Ovary (tissue), 9 donors: Measurements from ENCODE around the gene CLCNKB. TPM values are rescaled to one million over a fixed set of nuclear protein-coding genes. Genes with fewer than 3 reads are reported as not detected.
"Not testable (repeated sequence)": the region's sequence is repeated elsewhere in the genome, so short reads cannot be mapped to it uniquely, and the experiment has no call there.

Experiments used
- DNase-seq, 5 donors: peaks; one replicate each; pipeline ENCODE4 v3.0.0-alpha.2; 2019 to 2020
- H3K27ac ChIP-seq, 2 donors: fragments of 200-600 bp; one replicate each; pipeline versions ENCODE4 v1.5.1 to v1.8.0; 2019 to 2022
- H3K27me3 ChIP-seq: fragments of 200-600 bp; one replicate; pipeline ENCODE4 v1.8.0; 2022
- H3K36me3 ChIP-seq: fragments of 200-600 bp; sonication (generic); one replicate; pipeline ENCODE4 v1.5.1; 2019
- H3K4me1 ChIP-seq: one replicate; pipeline ENCODE4 v1.8.1; 2013; ENCODE audit warnings: mild to moderate bottlenecking, moderate library complexity; ENCODE audit not compliant: insufficient read depth
- H3K4me3 ChIP-seq: fragments of 200-600 bp; sonication (generic); one replicate; pipeline ENCODE4 v1.5.1; 2017
- H3K9me3 ChIP-seq, 2 donors: fragments of 200-600 bp in 1 of 2; sonication (generic) in 1 of 2; one replicate each; pipeline versions ENCODE4 v1.5.1 to v1.8.1; 2013 to 2019; ENCODE audit warnings: mild to moderate bottlenecking in 1 of 2, moderate library complexity in 1 of 2
- EP300 ChIP-seq: sonication (generic); formaldehyde crosslinking; IDR thresholded peaks from one replicate; pipeline ENCODE4 v1.6.1; 2017; ENCODE audit warnings: antibody characterized with exemption
- POLR2A ChIP-seq: fragments of 450-650 bp; IDR thresholded peaks from one replicate; pipeline ENCODE4 v1.6.1; 2017; ENCODE audit warnings: antibody characterized with exemption, mild to moderate bottlenecking, moderate library complexity
- WGBS, 3 donors: extraction: QIAGEN DNeasy Blood & Tissue Kit in 1 of 3; methylation state at CpG; one replicate each; pipeline versions ENCODE4 v1.1.5 to v1.1.7; 2013 to 2017; 5-methylcytosine and 5-hydroxymethylcytosine counted together
- intact Hi-C, 4 donors: fragments of 100-400 bp; cut with DNase I; formaldehyde crosslinking; loops; one replicate each; pipeline versions ENCODE4 v1.11.0 to v1.15.1; 2022 to 2023
- polyA plus RNA-seq, 2 donors: library from polyadenylated mRNA; stranded (reverse); fragments of 200-250 nt in 1 of 2; fragments of 350-450 nt in 1 of 2; fragmentation: Illumina TruSeq in 1 of 2; extraction: RNeasy Lipid Tissue Mini Kit (QIAGEN cat#74804) in 1 of 2; gene quantifications; one replicate each; pipeline ENCODE4 v1.2.3, GENCODE V29; 2013 to 2014
- total RNA-seq, 7 donors: library from RNA; depleted of rRNA in 2 of 7; stranded (reverse); fragments of >200 nt in 2 of 7; fragmentation: NEBNext Ultra II Directional in 3 of 7; extraction: Animal tissue kit (Norgen Biotek cat#: 25700) in 3 of 7; gene quantifications; one replicate each; pipeline versions ENCODE4 v1.1.0 to v1.2.4, GENCODE V29; 2016 to 2023
- TF ChIP-seq, protein P1 (sequence below), 3 donors: fragments of 450-650 bp in 2 of 3; fragments of 200-600 bp in 1 of 3; IDR thresholded peaks; one replicate each; pipeline versions ENCODE4 v1.5.1 to v1.8.0; 2016 to 2022; ENCODE audit warnings: antibody characterized with exemption in 3 of 3, mild to moderate bottlenecking in 1 of 3
- donor health status: DM: no; HTN: no; CAD: no; lungs with moderate emphysema.
- donor health status: DM: no; HTN: no; CAD: no.
- donor health status: Bipolar disorder and iron deficiency.
- donor health status: DM: yes; HTN: yes; CAD: no.
- donor health status: DM: no; HTN: no; CAD: no.
- donor health status: DM: yes; HTN: yes; CAD: no.

CLCNKB gene
- total and polyA plus RNA-seq, 9 donors = 0.18 to 8.2 (median 1.3) TPM; not detected in 1

DNA sequence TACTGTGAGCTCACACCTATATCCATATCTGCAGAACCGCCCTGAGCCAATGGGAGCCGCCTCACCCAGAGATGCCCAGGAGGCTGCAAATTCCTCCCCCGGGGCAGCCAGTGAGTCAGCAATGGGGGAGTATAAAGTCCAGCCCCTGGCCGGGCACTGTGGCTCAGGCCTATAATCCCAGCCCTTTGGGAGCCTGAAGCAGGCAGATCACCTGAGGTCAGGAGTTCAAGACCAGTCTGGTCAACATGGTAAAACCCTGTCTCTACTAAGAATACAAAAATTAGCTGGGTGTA is 5.0 kb upstream of the CLCNKB start:
- WGBS, 3 donors = 63 to 71% (median 71%) methylated on average over 4 of the region's 4 CpGs
- no peak for DNase-seq
- TF ChIP-seq EP300 (no peak), POLR2A (no peak)
- TF ChIP-seq, protein P1, sequence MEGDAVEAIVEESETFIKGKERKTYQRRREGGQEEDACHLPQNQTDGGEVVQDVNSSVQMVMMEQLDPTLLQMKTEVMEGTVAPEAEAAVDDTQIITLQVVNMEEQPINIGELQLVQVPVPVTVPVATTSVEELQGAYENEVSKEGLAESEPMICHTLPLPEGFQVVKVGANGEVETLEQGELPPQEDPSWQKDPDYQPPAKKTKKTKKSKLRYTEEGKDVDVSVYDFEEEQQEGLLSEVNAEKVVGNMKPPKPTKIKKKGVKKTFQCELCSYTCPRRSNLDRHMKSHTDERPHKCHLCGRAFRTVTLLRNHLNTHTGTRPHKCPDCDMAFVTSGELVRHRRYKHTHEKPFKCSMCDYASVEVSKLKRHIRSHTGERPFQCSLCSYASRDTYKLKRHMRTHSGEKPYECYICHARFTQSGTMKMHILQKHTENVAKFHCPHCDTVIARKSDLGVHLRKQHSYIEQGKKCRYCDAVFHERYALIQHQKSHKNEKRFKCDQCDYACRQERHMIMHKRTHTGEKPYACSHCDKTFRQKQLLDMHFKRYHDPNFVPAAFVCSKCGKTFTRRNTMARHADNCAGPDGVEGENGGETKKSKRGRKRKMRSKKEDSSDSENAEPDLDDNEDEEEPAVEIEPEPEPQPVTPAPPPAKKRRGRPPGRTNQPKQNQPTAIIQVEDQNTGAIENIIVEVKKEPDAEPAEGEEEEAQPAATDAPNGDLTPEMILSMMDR (IDR thresholded peaks at IDR 0.05) = no peak
- intact Hi-C loops = no loop called here
- Histone ChIP-seq H3K4me1 (no peaks in the 10 kb centered on the region), H3K9me3 (no peaks in the 10 kb centered on the region), H3K27ac (no peak overlapping the region), H3K27me3 (no peaks in the 10 kb centered on the region), H3K36me3 (no peaks in the 10 kb centered on the region), H3K4me3 (no peak overlapping the region)

DNA sequence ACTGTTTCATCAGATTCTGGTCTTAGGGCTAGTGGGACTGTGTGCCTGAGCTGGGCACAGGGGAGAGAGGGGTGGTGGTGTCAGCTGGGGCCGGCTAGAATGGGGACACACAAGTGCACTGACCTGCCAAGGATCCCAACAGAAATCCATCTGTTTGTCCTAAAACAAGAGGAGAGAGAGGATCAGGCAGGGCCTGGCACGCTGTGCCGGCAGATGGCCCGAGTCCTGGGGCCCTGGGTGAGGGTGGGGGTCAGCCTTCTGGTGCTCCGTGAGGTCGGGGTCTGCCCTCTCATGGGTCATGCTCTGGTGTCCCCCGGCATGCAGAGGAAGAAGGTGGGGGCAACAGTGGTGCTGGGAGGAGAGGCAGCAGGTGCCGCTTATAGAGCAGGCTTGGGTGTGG is 3.7 kb upstream of the CLCNKB start:
- H3K4me1 ChIP-seq, H3K27ac ChIP-seq, H3K4me3 ChIP-seq, DNase-seq, H3K9me3 ChIP-seq, H3K36me3 ChIP-seq, H3K27me3 ChIP-seq, intact Hi-C loops: not testable (repeated sequence)
- WGBS, 3 donors = 58 to 70% (median 60%) methylated on average over 7 to 8 of the region's 8 CpGs

DNA sequence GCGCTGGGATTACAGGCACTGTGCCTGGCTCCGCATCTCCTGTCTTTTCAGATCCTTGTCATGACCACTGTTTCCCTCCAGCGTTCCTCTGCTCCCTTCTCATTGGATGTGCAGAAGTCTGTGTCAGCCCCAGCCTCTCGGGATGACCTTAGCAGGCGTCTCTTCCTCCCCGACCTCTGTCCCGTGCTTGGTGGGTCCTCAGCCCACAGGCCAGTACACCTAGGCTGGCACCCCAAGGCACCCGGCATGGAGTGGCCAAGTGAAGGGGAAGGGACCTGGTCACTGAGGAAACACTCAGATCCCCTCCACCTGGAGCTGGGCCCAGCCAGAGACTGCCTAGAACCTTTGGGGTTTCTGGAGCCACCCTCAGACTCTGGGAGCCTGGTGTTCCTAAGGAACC is 2.4 kb upstream of the CLCNKB start:
- no peak overlapping the region for H3K4me3 ChIP-seq
- 68 to 88% (median 73%) methylated on average over 8 of the region's 8 CpGs for WGBS, 3 donors

DNA sequence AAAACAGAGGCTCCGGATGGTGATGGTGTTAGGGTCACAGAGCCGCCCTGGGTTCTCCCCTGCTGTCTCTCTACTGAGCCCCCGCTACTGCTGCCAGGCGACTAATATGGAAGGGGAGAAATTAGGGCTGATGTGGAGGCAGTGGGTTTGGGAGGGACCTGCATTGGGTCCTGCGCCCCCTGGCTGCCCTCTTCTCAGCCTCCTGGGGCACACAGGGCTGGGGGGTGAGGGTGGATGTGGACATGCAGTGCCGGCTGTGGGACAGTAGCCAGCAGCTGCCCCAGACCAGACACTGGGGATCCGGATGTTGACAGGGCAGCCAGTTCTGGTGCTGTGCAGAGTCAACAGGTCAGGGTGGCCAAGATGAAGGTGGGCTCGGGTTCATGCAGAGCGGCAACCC is 1.5 kb upstream of the CLCNKB start:
- Histone ChIP-seq H3K9me3 (no peaks in the 10 kb centered on the region), H3K36me3 (no peaks in the 10 kb centered on the region), H3K4me1 (no peaks in the 10 kb centered on the region), H3K27me3 (no peaks in the 10 kb centered on the region), H3K27ac (no peak overlapping the region), H3K4me3 (no peak overlapping the region)
- intact Hi-C loops = no loop called here
- WGBS, 3 donors = 84 to 94% (median 88%) methylated on average over 8 to 9 of the region's 9 CpGs
- no peak for DNase-seq
- TF ChIP-seq, protein P1 (IDR thresholded peaks at IDR 0.05) = no peak
- TF ChIP-seq EP300 (no peak), POLR2A (no peak)

More for the DNA sequence above, 2.4 kb upstream of the CLCNKB start:
- DNase-seq = no peak
- H3K4me1 ChIP-seq = no peaks in the 10 kb centered on the region
- TF ChIP-seq, protein P1 (IDR thresholded peaks at IDR 0.05) = no peak
- no peak for TF ChIP-seq POLR2A
- no peak for TF ChIP-seq EP300
- no peaks in the 10 kb centered on the region for H3K27me3 ChIP-seq
- H3K9me3 ChIP-seq = no peaks in the 10 kb centered on the region
- H3K27ac ChIP-seq = no peak overlapping the region
- intact Hi-C loops = no loop called here
- H3K36me3 ChIP-seq = no peaks in the 10 kb centered on the region

DNA sequence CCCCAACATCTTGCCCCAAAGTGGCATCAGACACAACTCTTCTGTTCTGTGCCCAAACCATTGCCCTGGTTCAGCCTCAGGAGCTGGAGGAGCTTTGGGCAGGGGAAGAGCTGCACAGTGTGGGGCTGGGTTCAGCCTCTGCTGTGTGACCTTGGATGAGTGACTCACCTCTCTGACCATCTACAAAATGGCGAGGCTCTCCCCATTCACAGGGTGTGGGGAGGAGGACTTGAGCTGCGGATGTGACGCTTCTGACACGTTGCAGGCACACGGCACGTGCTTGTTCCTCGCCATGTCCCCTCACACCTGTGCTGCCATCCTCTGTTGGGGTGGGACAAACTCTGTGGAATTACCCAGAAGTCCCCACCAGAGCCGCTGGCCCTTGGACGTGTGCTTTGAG is 928 bp upstream of the CLCNKB start:
- H3K27me3 ChIP-seq, intact Hi-C loops, H3K27ac ChIP-seq: not testable (repeated sequence)

DNA sequence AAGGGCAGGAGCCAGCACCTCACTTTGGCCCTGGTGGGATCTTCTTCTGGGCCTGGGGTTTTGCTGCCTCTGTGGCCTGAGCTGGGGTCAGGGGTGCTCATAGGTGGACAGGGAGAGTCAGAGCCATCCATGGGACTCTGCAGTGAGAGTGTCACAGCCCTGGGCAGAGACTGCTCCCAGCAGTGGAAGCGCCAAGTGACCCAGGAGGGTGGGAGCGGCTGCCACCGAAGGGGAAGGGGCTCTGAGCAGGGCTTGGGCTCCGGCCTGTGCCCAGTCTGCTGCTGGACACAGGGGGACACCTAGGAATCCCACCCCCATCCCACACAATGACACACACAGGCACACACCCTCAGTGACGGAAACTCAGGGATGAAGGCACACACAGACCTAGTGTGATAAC is 368 bp downstream of the CLCNKB start:
- peak overlapping the region in 1 of 2 donors; percentile 71 for H3K27ac ChIP-seq
- WGBS, 3 donors = 92 to 97% (median 92%) methylated on average over 5 of the region's 5 CpGs
- intact Hi-C loops = no loop called here

More for the DNA sequence above, 928 bp upstream of the CLCNKB start:
- H3K36me3 ChIP-seq, DNase-seq, H3K9me3 ChIP-seq, H3K4me1 ChIP-seq, H3K4me3 ChIP-seq: not testable (repeated sequence)
- 79 to 82% (median 80%) methylated on average over 9 of the region's 9 CpGs for WGBS, 3 donors

More for the DNA sequence above, 368 bp downstream of the CLCNKB start:
- H3K36me3 ChIP-seq = no peaks in the 10 kb centered on the region
- H3K4me1 ChIP-seq = peaks cover 2% of the 10 kb centered on the region
- no peaks in the 10 kb centered on the region for H3K27me3 ChIP-seq
- TF ChIP-seq EP300 = no peak
- no peak for TF ChIP-seq POLR2A
- TF ChIP-seq, protein P1 (IDR thresholded peaks at IDR 0.05) = no peak
- no peaks in the 10 kb centered on the region for H3K9me3 ChIP-seq
- H3K4me3 ChIP-seq = no peak overlapping the region
- peak in 1 of 5 donors; percentile 44 for DNase-seq
